Liver (tissue), 3 donors: Measurements from ENCODE around the gene STMP1.

Experiments
- JUND ChIP-seq, 2 donors: IDR thresholded peaks; 2 replicates each; pipeline ENCODE4 v1.6.1; 2016; ENCODE audit warnings: antibody characterized with exemption in 2 of 2
- TAF1 ChIP-seq: conservative IDR thresholded peaks from 2 replicates; pipeline ENCODE4 v1.6.1; 2016; ENCODE audit warnings: antibody characterized with exemption, mild to moderate bottlenecking
- TF ChIP-seq, protein P1 (sequence below): IDR thresholded peaks from 2 replicates; pipeline ENCODE4 v1.6.1; 2016; ENCODE audit warnings: antibody characterized with exemption
- TF ChIP-seq, protein P2 (sequence below): fragments of 150-350 bp; IDR thresholded peaks from 2 replicates; pipeline ENCODE4 v1.5.1; 2017; ENCODE audit warnings: improper control_type of control experiment, low read depth, low read length; ENCODE audit not compliant: missing input control
- TF ChIP-seq, protein P3 (sequence below): IDR thresholded peaks from 2 replicates; pipeline ENCODE4 v1.6.1; 2016; ENCODE audit warnings: antibody characterized with exemption, mild to moderate bottlenecking
- donor health status: healthy.
- donor health status: healthy.

DNA sequence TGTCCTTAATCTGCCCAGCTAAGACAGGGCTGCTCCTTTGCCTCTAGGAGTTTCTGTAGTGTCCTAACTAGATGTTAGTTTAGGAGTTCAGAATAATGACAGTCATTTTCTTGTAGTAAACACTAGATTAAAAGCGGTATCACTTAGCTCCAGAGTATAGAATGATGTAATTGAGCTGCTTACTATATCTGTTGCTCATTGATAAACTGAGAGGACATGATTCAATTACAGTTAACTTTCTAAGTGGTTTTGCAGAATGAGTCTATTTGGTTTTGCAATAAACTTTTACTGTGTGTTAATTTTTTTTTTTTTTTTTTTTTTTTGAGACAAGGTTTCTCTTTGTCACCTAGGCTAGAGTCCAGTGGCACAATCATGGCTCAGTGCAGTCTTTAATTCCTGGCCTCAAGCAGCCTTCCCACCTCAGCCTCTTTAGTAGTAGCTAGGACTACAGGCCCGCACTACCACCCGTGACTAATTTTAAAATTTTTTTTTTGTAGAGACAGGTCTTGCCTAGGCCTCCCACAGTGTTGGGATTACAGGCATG, 1.8 kb downstream of the STMP1 start:
- TF ChIP-seq, protein P1, sequence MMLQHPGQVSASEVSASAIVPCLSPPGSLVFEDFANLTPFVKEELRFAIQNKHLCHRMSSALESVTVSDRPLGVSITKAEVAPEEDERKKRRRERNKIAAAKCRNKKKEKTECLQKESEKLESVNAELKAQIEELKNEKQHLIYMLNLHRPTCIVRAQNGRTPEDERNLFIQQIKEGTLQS: no peak
- TF ChIP-seq, protein P2, sequence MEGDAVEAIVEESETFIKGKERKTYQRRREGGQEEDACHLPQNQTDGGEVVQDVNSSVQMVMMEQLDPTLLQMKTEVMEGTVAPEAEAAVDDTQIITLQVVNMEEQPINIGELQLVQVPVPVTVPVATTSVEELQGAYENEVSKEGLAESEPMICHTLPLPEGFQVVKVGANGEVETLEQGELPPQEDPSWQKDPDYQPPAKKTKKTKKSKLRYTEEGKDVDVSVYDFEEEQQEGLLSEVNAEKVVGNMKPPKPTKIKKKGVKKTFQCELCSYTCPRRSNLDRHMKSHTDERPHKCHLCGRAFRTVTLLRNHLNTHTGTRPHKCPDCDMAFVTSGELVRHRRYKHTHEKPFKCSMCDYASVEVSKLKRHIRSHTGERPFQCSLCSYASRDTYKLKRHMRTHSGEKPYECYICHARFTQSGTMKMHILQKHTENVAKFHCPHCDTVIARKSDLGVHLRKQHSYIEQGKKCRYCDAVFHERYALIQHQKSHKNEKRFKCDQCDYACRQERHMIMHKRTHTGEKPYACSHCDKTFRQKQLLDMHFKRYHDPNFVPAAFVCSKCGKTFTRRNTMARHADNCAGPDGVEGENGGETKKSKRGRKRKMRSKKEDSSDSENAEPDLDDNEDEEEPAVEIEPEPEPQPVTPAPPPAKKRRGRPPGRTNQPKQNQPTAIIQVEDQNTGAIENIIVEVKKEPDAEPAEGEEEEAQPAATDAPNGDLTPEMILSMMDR: no peak
- no peak for TF ChIP-seq TAF1
- TF ChIP-seq, protein P3, sequence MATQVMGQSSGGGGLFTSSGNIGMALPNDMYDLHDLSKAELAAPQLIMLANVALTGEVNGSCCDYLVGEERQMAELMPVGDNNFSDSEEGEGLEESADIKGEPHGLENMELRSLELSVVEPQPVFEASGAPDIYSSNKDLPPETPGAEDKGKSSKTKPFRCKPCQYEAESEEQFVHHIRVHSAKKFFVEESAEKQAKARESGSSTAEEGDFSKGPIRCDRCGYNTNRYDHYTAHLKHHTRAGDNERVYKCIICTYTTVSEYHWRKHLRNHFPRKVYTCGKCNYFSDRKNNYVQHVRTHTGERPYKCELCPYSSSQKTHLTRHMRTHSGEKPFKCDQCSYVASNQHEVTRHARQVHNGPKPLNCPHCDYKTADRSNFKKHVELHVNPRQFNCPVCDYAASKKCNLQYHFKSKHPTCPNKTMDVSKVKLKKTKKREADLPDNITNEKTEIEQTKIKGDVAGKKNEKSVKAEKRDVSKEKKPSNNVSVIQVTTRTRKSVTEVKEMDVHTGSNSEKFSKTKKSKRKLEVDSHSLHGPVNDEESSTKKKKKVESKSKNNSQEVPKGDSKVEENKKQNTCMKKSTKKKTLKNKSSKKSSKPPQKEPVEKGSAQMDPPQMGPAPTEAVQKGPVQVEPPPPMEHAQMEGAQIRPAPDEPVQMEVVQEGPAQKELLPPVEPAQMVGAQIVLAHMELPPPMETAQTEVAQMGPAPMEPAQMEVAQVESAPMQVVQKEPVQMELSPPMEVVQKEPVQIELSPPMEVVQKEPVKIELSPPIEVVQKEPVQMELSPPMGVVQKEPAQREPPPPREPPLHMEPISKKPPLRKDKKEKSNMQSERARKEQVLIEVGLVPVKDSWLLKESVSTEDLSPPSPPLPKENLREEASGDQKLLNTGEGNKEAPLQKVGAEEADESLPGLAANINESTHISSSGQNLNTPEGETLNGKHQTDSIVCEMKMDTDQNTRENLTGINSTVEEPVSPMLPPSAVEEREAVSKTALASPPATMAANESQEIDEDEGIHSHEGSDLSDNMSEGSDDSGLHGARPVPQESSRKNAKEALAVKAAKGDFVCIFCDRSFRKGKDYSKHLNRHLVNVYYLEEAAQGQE: no peak
- no peak for TF ChIP-seq JUND (IDR thresholded peaks at IDR 0.05)
